ENCODE results near the gene SNTB2.
A peak's percentile ranks its signal among the peaks of the same experiment; 100 is the strongest.

- TF ChIP-seq CTCF (IDR thresholded peaks at IDR 0.05; ENCODE audit: extremely low read depth in 1 of 2, insufficient read depth in 1 of 2, low read depth in 1 of 2, low read length in 2 of 2) (no peak), POLR2AphosphoS5 (IDR thresholded peaks at IDR 0.05; ENCODE audit: insufficient read depth, low read depth, low read length) (peak; percentile 63), POLR2A (IDR thresholded peaks at IDR 0.05; ENCODE audit: low read depth, low read length) (no peak), GATA2 (IDR thresholded peaks at IDR 0.05; ENCODE audit: insufficient read depth, insufficient read length, low read depth, low read length) (peak; percentile 40), EZH2 (IDR thresholded peaks at IDR 0.05; ENCODE audit: borderline replicate concordance, low read depth, low read length, severe bottlenecking) (no peak)
Observed at GRCh38 chr16:69166946-69167930, 19.7 kb upstream of the SNTB2 start.

All from endothelial cell of umbilical vein (primary cell).